ENCODE measurements around the gene LTK. TPM values are rescaled to one million over a fixed set of nuclear protein-coding genes. Genes with fewer than 3 reads are reported as not detected.

Gene LTK
- total RNA-seq, 6 experiments from 2014 or later: 0.56 to 3.3 (median 1.8) TPM

DNA sequence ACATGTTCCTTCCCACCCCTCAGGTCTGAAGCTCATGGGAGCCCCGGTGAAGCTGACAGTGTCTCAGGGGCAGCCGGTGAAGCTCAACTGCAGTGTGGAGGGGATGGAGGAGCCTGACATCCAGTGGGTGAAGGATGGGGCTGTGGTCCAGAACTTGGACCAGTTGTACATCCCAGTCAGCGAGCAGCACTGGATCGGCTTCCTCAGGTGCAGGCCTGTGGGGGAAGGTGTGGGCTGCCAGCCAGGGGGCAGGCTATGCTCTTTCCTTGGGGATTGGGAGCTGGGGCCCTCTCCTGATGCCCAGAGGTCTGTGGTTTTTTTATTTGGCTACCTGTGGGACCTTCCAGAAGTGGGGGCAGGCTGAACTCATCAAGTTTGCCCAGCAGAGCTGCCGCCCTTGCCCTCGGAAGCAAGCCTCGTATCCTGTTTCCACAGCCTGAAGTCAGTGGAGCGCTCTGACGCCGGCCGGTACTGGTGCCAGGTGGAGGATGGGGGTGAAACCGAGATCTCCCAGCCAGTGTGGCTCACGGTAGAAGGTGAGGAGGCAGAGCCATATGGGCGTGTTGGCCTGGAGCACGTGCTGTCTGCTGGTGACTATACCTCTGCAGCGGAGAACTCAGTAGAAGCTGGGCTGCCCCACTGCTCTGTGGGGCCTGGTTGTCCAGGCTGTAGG lies 47.6 kb upstream of the LTK start:
- Histone ChIP-seq H3K4me1 (peaks cover 0 to 6% (median 0%) of the 10 kb centered on the region in 4 donors), H3K4me3 (no peak overlapping the region), H3K36me3 (no peaks in the 10 kb centered on the region), H3K27me3 (no peaks in the 10 kb centered on the region), H3K27ac (no peak overlapping the region), H3K9me3 (no peaks in the 10 kb centered on the region)
- no peak for DNase-seq
- TF ChIP-seq POLR2A (IDR thresholded peaks at IDR 0.05): no peak
- TF ChIP-seq, protein P1, sequence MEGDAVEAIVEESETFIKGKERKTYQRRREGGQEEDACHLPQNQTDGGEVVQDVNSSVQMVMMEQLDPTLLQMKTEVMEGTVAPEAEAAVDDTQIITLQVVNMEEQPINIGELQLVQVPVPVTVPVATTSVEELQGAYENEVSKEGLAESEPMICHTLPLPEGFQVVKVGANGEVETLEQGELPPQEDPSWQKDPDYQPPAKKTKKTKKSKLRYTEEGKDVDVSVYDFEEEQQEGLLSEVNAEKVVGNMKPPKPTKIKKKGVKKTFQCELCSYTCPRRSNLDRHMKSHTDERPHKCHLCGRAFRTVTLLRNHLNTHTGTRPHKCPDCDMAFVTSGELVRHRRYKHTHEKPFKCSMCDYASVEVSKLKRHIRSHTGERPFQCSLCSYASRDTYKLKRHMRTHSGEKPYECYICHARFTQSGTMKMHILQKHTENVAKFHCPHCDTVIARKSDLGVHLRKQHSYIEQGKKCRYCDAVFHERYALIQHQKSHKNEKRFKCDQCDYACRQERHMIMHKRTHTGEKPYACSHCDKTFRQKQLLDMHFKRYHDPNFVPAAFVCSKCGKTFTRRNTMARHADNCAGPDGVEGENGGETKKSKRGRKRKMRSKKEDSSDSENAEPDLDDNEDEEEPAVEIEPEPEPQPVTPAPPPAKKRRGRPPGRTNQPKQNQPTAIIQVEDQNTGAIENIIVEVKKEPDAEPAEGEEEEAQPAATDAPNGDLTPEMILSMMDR (IDR thresholded peaks at IDR 0.05): no peak
- no peak for ATAC-seq
- intact Hi-C loops (cut with DNase I): no loop called here
- 87% methylated on average over 10 of the region's 16 CpGs for WGBS (ENCODE audit: insufficient coverage, low coverage, low lambda C conversion rate, missing lambda C conversion rate)

DNA sequence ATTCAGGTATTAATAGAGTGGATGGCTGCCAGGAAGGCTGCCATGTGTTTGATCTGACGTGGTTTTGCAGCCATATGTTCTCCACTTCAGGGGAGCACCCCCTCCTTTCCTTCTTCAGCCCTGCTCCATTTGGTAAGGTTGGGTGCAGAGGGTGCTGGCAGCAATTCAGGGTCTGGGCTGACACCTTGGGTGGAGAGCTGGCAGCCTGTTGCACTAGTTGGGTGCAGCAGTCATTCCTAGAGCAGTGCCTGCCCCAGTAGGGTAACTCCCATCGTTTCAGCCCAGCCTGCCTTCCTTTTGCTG lies 46.9 kb upstream of the LTK start:
- no CpG with 5 or more reads among the region's 2 CpGs for WGBS (ENCODE audit: insufficient coverage, low coverage, low lambda C conversion rate, missing lambda C conversion rate)
- Histone ChIP-seq H3K9me3 (no peaks in the 10 kb centered on the region), H3K27ac (no peak overlapping the region), H3K4me1 (peaks cover 0 to 6% (median 0%) of the 10 kb centered on the region in 4 donors), H3K27me3 (no peaks in the 10 kb centered on the region), H3K36me3 (no peaks in the 10 kb centered on the region), H3K4me3 (no peak overlapping the region)
- intact Hi-C loops (cut with DNase I): no loop called here
- ATAC-seq (no peak), DNase-seq (no peak)
- TF ChIP-seq, protein P1 (IDR thresholded peaks at IDR 0.05): no peak
- TF ChIP-seq POLR2A (IDR thresholded peaks at IDR 0.05): no peak

DNA sequence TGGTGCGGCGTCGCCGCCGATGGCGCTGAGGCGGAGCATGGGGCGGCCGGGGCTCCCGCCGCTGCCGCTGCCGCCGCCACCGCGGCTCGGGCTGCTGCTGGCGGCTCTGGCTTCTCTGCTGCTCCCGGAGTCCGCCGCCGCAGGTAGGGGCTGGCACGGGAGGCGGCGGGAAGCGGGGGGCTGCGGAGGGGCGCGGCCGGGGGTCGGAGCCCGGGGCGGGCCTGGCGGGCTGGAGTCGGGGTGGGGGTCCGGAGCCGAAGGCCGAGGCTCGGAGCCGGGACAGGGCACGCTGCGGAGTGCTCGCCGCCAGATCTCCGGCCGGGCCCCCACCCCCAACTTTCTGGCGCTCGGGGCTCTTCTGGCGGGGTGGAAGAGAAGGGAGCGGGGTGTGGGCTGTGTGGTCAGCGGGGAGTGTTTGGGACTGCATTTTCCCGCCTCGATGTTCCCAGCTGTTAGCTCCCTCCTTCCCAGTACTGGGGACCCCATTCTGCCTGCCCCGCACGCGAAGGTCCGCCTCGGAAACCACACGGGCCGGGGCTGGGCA lies 45.7 kb upstream of the LTK start:
- Histone ChIP-seq H3K27ac (no peak overlapping the region), H3K9me3 (no peaks in the 10 kb centered on the region), H3K4me3 (peak overlapping the region; percentile 36 to 59 (median 36)), H3K4me1 (peaks cover 0 to 6% (median 0%) of the 10 kb centered on the region in 4 donors), H3K27me3 (no peaks in the 10 kb centered on the region), H3K36me3 (no peaks in the 10 kb centered on the region)
- DNase-seq (no peak), ATAC-seq (peak in 1 of 4 donors; percentile 2)
- TF ChIP-seq POLR2A (IDR thresholded peaks at IDR 0.05): no peak
- TF ChIP-seq, protein P1 (IDR thresholded peaks at IDR 0.05): no peak
- 0% methylated on average over 12 of the region's 60 CpGs for WGBS (ENCODE audit: insufficient coverage, low coverage, low lambda C conversion rate, missing lambda C conversion rate)
- intact Hi-C loops (cut with DNase I): no loop called here

DNA sequence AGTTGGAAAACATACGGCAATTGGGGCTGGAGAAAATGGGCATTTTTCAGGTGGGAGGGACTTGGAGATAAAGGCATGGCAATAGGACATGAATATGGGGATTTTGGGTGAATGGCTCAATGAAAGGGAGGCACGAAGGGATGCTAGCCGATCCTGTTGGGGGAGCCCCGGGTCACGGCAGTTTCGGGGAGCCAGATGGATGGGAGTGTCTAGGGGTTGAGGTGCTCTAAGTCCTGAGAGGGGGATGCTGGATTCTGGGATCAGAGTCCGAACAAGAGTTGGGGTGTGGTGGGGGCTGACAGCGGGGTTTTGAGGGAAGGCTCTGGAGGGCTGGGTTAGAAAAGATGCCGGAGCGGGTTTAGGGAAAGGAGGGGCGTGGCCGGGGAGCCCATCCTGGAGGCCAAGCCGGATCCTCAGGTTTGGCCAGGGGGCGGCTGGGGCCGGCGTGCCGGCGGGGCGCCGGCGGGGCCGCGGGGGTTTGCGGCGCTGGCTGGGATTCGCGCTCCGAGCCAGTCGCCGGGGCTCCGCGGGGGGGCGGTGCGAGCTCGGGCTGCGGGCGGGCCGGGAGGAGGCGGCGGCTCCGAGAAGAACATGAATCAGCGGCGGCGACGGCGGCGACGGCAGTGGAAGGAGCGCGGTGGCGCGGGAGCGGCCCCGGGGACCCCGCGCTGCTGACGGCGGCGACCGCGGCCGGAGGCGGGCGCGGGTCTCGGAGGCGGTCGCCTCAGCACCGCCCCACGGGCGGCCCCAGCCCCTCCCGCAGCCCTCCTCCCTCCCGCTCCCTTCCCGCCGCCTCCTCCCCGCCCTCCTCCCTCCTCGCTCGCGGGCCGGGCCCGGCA lies 45.0 kb upstream of the LTK start, which contains the start of gene TYRO3:
TSS of gene TYRO3 (plus strand) at position 813 of the 839 bp plus-strand sequence. CDS start 46 bp downstream, outside the sequence.
- Histone ChIP-seq H3K4me1 (peaks cover 0 to 6% (median 0%) of the 10 kb centered on the region in 4 donors), H3K9me3 (no peaks in the 10 kb centered on the region), H3K27ac (no peak within 1 kb of the TSS), H3K36me3 (no peaks in the 10 kb centered on the region), H3K4me3 (peak within 1 kb of the TSS; percentile 36 to 59 (median 36)), H3K27me3 (no peaks in the 10 kb centered on the region)
- DNase-seq (peak in 2 of 3 donors; percentile 68 to 69), ATAC-seq (peak; percentile 71 to 80 (median 76))
- TF ChIP-seq POLR2A (IDR thresholded peaks at IDR 0.05): no peak
- TF ChIP-seq, protein P1 (IDR thresholded peaks at IDR 0.05): no peak
- WGBS (ENCODE audit: insufficient coverage, low coverage, low lambda C conversion rate, missing lambda C conversion rate): 8% methylated on average over 10 of the region's 81 CpGs
- intact Hi-C loops (cut with DNase I): no loop called here
